IPS-15b (cell line): ENCODE data around the gene RPS27L.
"Not testable (repeated sequence)": the region's sequence is repeated elsewhere in the genome, so short reads cannot be mapped to it uniquely, and the experiment has no call there.

ENCODE experiments used
- H3K27me3 ChIP-seq: one replicate; pipeline ENCODE4 v1.6.1; 2013; ENCODE audit warnings: low read length; ENCODE audit not compliant: control insufficient read depth, insufficient read depth
- H3K36me3 ChIP-seq: one replicate; pipeline ENCODE4 v1.6.1; 2013; ENCODE audit warnings: low read length; ENCODE audit not compliant: control insufficient read depth, insufficient read depth
- H3K4me1 ChIP-seq: one replicate; pipeline ENCODE4 v1.6.1; 2013; ENCODE audit warnings: mild to moderate bottlenecking, low read length; ENCODE audit not compliant: control insufficient read depth, insufficient read depth
- H3K4me3 ChIP-seq: one replicate; pipeline ENCODE4 v1.5.1; 2013; ENCODE audit warnings: low read depth, low read length
- H3K9ac ChIP-seq: one replicate; pipeline ENCODE4 v1.6.1; 2013; ENCODE audit warnings: low read depth, mild to moderate bottlenecking, low read length
- H3K9me3 ChIP-seq: one replicate; pipeline ENCODE4 v1.6.1; 2013; ENCODE audit warnings: mild to moderate bottlenecking, low read length; ENCODE audit not compliant: control insufficient read depth, insufficient read depth

The RPS27L gene

GRCh38 chr15:63107895-63108546 is 49.3 kb downstream of the RPS27L start:
- no peaks in the 10 kb centered on the region for H3K9me3 ChIP-seq
- H3K27me3 ChIP-seq, result no peaks in the 10 kb centered on the region
- no peaks in the 10 kb centered on the region for H3K4me1 ChIP-seq
- H3K36me3 ChIP-seq, result no peaks in the 10 kb centered on the region
- H3K9ac ChIP-seq, result no peak overlapping the region
- H3K4me3 ChIP-seq, result no peak overlapping the region

GRCh38 chr15:63105354-63105753 is 51.9 kb downstream of the RPS27L start:
- not testable (repeated sequence) for H3K9me3 ChIP-seq, H3K4me3 ChIP-seq, H3K4me1 ChIP-seq, H3K27me3 ChIP-seq, H3K36me3 ChIP-seq, H3K9ac ChIP-seq

- H3K36me3 ChIP-seq, result no peaks in the 10 kb centered on the region
- H3K4me1 ChIP-seq, result no peaks in the 10 kb centered on the region
- H3K9me3 ChIP-seq, result no peaks in the 10 kb centered on the region
- no peak overlapping the region for H3K4me3 ChIP-seq
- no peak overlapping the region for H3K9ac ChIP-seq
- no peaks in the 10 kb centered on the region for H3K27me3 ChIP-seq
Measured at GRCh38 chr15:63104727-63105126, 52.5 kb downstream of the RPS27L start.

GRCh38 chr15:63103416-63103815 is 53.9 kb downstream of the RPS27L start:
- no peaks in the 10 kb centered on the region for H3K4me1 ChIP-seq
- H3K27me3 ChIP-seq, result no peaks in the 10 kb centered on the region
- H3K9ac ChIP-seq, result no peak overlapping the region
- H3K36me3 ChIP-seq, result no peaks in the 10 kb centered on the region
- H3K4me3 ChIP-seq, result no peak overlapping the region
- no peaks in the 10 kb centered on the region for H3K9me3 ChIP-seq

GRCh38 chr15:63099581-63099980 is 57.7 kb downstream of the RPS27L start:
- H3K27me3 ChIP-seq, H3K4me1 ChIP-seq, H3K9ac ChIP-seq, H3K36me3 ChIP-seq, H3K9me3 ChIP-seq, H3K4me3 ChIP-seq: not testable (repeated sequence)

GRCh38 chr15:63098901-63099300 is 58.4 kb downstream of the RPS27L start:
- not testable (repeated sequence) for H3K27me3 ChIP-seq, H3K4me3 ChIP-seq, H3K4me1 ChIP-seq, H3K9ac ChIP-seq, H3K36me3 ChIP-seq, H3K9me3 ChIP-seq
